Measurements from ENCODE around the gene ALPK3. TPM values are rescaled to one million over a fixed set of nuclear protein-coding genes. Genes with fewer than 3 reads are reported as not detected.
A peak's percentile ranks its signal among the peaks of the same experiment; 100 is the strongest.

The ALPK3 gene
- total and polyA plus RNA-seq, 9 of the 15 experiments (the other 6 are each of a cell fraction or from before 2014, with no cell fraction given): 0.04 to 1.0 (median 0.07) TPM; not detected in 2

- Histone ChIP-seq H3K9me1 (ENCODE audit: control insufficient read depth, insufficient read depth, low read length) (peaks cover 6% of the 10 kb centered on the region), H3K4me2 (ENCODE audit: insufficient read depth, low read length) (no peak overlapping the region), H3K4me1 (replicated peaks in 1 of 2; ENCODE audit: control insufficient read depth in 2 of 2, insufficient read depth in 2 of 2, low read length in 2 of 2) (peaks cover 11 to 12% of the 10 kb centered on the region in 2 experiments; a peak in 4 of 5 replicates), H3K27ac (ENCODE audit: extremely low read depth, low read depth, low read length) (no peak overlapping the region), H3K9me3 (replicated peaks; ENCODE audit: control insufficient read depth, insufficient read depth, low read depth, low read length) (no peaks in the 10 kb centered on the region), H3K36me3 (ENCODE audit: control insufficient read depth, insufficient read depth, low read length) (peaks cover 73% of the 10 kb centered on the region), H3K9ac (ENCODE audit: insufficient read depth in 1 of 2, low read depth in 2 of 2, low read length in 2 of 2) (0 out of 4 replicates have a peak overlapping the region, but pooled peaks of 1 of the 2 experiments have one; percentile 32), H4K20me1 (replicated peaks; ENCODE audit: control insufficient read depth, insufficient read depth, low read length) (peaks cover 9% of the 10 kb centered on the region), H2AFZ (ENCODE audit: low read depth, low read length) (no peak overlapping the region), H3K4me3 (no peak overlapping the region), H3K79me2 (ENCODE audit: control insufficient read depth, insufficient read depth, low read length) (peaks cover 42% of the 10 kb centered on the region), H3K27me3 (ENCODE audit: control insufficient read depth in 2 of 2, insufficient read depth in 2 of 2, low read length in 2 of 2) (no peaks in the 10 kb centered on the region)
- BruUV-seq (replicated peaks): TSS peak; percentile 9
- POLR2A ChIA-PET: interaction anchor here (0.7 to 1.3 kb wide), 3 partner anchors 16 to 167 kb away, joined by 3 read pairs; no protein-coding TSS in a partner anchor
- WGBS (ENCODE audit: insufficient coverage, low coverage, missing lambda C conversion rate): 80% methylated on average over 12 of the region's 12 CpGs
- intact Hi-C loops (cut with micrococcal nuclease) (no loop called here), in situ Hi-C loops (cut with MboI) (no loop called here)
- DNase-seq (ENCODE audit: extremely low read depth in 1 of 4, low spot score in 3 of 4) (peak in 2 of 4 experiments; percentile 23 to 30), FAIRE-seq (no peak), ATAC-seq (no peak; the same call in 2 of the 3 replicates)
- TF ChIP-seq, protein P1, sequence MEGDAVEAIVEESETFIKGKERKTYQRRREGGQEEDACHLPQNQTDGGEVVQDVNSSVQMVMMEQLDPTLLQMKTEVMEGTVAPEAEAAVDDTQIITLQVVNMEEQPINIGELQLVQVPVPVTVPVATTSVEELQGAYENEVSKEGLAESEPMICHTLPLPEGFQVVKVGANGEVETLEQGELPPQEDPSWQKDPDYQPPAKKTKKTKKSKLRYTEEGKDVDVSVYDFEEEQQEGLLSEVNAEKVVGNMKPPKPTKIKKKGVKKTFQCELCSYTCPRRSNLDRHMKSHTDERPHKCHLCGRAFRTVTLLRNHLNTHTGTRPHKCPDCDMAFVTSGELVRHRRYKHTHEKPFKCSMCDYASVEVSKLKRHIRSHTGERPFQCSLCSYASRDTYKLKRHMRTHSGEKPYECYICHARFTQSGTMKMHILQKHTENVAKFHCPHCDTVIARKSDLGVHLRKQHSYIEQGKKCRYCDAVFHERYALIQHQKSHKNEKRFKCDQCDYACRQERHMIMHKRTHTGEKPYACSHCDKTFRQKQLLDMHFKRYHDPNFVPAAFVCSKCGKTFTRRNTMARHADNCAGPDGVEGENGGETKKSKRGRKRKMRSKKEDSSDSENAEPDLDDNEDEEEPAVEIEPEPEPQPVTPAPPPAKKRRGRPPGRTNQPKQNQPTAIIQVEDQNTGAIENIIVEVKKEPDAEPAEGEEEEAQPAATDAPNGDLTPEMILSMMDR (IDR thresholded peaks at IDR 0.05 in 2 of 3, conservative IDR thresholded peaks at IDR 0.05 in 1 of 3; ENCODE audit: insufficient read depth in 2 of 3, low read depth in 1 of 3, low read length in 3 of 3): peak in 2 of 3 experiments; percentile 1 to 41; a peak in 1 of 6 replicates
- TF ChIP-seq RBM22 (IDR thresholded peaks at IDR 0.05; ENCODE audit: low read depth, low read length, poor library complexity, severe bottlenecking) (peak; percentile 35), HMGN3 (IDR thresholded peaks at IDR 0.05; ENCODE audit: borderline replicate concordance, extremely low read depth, insufficient read length, low read depth, low read length) (no peak), RAD21 (CRISPR knock-in tag; conservative IDR thresholded peaks at IDR 0.05 in 1 of 2, IDR thresholded peaks at IDR 0.05 in 1 of 2) (0 out of 4 replicates have a peak, but pooled peaks of 1 of the 2 experiments have one; percentile 5)
- CTCF ChIA-PET (ENCODE audit: low intra/inter-chr PET ratio): no interaction called here
Observed at GRCh38 chr15:84783493-84784251, 33.5 kb upstream of the ALPK3 start.

Measured in K562 (cell line).